IPS-18a (cell line): ENCODE measurements around the gene MAGEA12.
"Not testable (repeated sequence)": the region's sequence is repeated elsewhere in the genome, so short reads cannot be mapped to it uniquely, and the experiment has no call there.

ENCODE experiments used
- H3K27ac ChIP-seq: one replicate; pipeline ENCODE4 v1.5.1; 2013; ENCODE audit warnings: low read length
- H3K27me3 ChIP-seq: one replicate; pipeline ENCODE4 v1.6.1; 2013; ENCODE audit warnings: mild to moderate bottlenecking, low read length; ENCODE audit not compliant: control insufficient read depth, insufficient read depth
- H3K36me3 ChIP-seq: one replicate; pipeline ENCODE4 v1.6.1; 2013; ENCODE audit warnings: low read depth, low read length; ENCODE audit not compliant: control insufficient read depth
- H3K4me1 ChIP-seq: one replicate; pipeline ENCODE4 v1.6.1; 2013; ENCODE audit warnings: low read depth, low read length; ENCODE audit not compliant: control insufficient read depth
- H3K4me3 ChIP-seq: one replicate; pipeline ENCODE4 v1.5.1; 2013; ENCODE audit warnings: low read length
- H3K9ac ChIP-seq: one replicate; pipeline ENCODE4 v1.6.1; 2013; ENCODE audit warnings: mild to moderate bottlenecking, low read length, moderate library complexity
- H3K9me3 ChIP-seq: one replicate; pipeline ENCODE4 v1.6.1; 2013; ENCODE audit warnings: low read depth, low read length; ENCODE audit not compliant: control insufficient read depth

MAGEA12 gene

DNA sequence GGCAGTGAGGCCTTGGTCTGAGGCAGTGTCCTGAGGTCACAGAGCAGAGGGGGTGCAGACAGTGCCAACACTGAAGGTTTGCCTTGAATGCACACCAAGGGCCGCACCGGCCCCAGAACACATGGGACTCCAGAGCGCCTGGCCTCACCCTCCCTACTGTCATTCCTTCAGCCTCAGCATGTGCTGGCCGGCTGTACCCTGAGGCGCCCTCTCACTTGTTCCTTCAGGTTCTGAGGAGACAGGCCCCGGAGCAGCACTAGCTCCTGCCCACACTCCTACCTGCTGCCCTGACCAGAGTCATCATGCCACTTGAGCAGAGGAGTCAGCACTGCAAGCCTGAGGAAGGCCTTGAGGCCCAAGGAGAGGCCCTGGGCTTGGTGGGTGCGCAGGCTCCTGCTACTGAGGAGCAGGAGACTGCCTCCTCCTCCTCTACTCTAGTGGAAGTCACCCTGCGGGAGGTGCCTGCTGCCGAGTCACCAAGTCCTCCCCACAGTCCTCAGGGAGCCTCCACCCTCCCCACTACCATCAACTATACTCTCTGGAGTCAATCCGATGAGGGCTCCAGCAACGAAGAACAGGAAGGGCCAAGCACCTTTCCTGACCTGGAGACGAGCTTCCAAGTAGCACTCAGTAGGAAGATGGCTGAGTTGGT is 2.4 kb downstream of the MAGEA12 start:
- peaks cover 5% of the 10 kb centered on the region for H3K9me3 ChIP-seq
- no peak overlapping the region for H3K27ac ChIP-seq
- H3K36me3 ChIP-seq, result no peaks in the 10 kb centered on the region
- no peak overlapping the region for H3K9ac ChIP-seq
- H3K4me3 ChIP-seq, result no peak overlapping the region
- no peaks in the 10 kb centered on the region for H3K27me3 ChIP-seq
- H3K4me1 ChIP-seq, result no peaks in the 10 kb centered on the region

DNA sequence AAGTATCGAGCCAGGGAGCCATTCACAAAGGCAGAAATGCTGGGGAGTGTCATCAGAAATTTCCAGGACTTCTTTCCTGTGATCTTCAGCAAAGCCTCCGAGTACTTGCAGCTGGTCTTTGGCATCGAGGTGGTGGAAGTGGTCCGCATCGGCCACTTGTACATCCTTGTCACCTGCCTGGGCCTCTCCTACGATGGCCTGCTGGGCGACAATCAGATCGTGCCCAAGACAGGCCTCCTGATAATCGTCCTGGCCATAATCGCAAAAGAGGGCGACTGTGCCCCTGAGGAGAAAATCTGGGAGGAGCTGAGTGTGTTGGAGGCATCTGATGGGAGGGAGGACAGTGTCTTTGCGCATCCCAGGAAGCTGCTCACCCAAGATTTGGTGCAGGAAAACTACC is 3.0 kb downstream of the MAGEA12 start:
- not testable (repeated sequence) for H3K27me3 ChIP-seq, H3K27ac ChIP-seq, H3K9me3 ChIP-seq, H3K36me3 ChIP-seq, H3K4me3 ChIP-seq, H3K9ac ChIP-seq, H3K4me1 ChIP-seq

- no peaks in the 10 kb centered on the region for H3K4me1 ChIP-seq
- no peak overlapping the region for H3K27ac ChIP-seq
- H3K36me3 ChIP-seq, result no peaks in the 10 kb centered on the region
- no peak overlapping the region for H3K4me3 ChIP-seq
- peaks cover 5% of the 10 kb centered on the region for H3K9me3 ChIP-seq
- no peak overlapping the region for H3K9ac ChIP-seq
- no peaks in the 10 kb centered on the region for H3K27me3 ChIP-seq
Observed at GRCh38 chrX:152738560-152738959, 5.0 kb downstream of the MAGEA12 start.

GRCh38 chrX:152753686-152754650 is 20.4 kb downstream of the MAGEA12 start, which contains the start of gene MAGEA2:
Gene MAGEA2 (minus strand): TSS chrX:152753842. CDS start chrX:152751363, 2,479 bp downstream.
- H3K9me3 ChIP-seq, H3K36me3 ChIP-seq, H3K4me1 ChIP-seq, H3K27ac ChIP-seq, H3K27me3 ChIP-seq, H3K4me3 ChIP-seq, H3K9ac ChIP-seq: not testable (repeated sequence)

GRCh38 chrX:152754871-152755270 is 21.3 kb downstream of the MAGEA12 start:
- not testable (repeated sequence) for H3K4me3 ChIP-seq, H3K27me3 ChIP-seq, H3K9me3 ChIP-seq, H3K36me3 ChIP-seq, H3K4me1 ChIP-seq, H3K9ac ChIP-seq, H3K27ac ChIP-seq

DNA sequence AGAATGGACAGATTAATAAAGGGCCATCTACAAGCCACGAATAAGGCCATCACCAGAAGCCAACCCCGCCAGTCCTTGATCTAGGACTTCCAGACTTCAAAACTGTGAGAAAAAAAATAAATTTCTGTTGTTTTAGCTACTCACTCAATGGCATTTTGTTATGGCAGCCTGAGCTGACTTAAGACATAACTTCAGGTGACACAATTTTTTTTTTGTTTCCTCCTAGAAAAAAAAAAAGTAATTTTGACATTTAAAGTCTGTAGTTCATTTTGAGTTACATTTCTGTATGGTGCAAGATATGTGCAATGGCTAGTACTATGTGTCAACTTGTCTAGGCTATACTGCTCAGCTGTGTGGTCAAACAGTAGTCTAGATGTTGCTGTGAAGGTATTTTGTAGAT is 25.4 kb downstream of the MAGEA12 start, which contains the start of gene CSAG3:
CSAG3 (plus strand) TSS at position 301 of the 400 bp plus-strand sequence.
- H3K27me3 ChIP-seq, result not testable (repeated sequence)

DNA sequence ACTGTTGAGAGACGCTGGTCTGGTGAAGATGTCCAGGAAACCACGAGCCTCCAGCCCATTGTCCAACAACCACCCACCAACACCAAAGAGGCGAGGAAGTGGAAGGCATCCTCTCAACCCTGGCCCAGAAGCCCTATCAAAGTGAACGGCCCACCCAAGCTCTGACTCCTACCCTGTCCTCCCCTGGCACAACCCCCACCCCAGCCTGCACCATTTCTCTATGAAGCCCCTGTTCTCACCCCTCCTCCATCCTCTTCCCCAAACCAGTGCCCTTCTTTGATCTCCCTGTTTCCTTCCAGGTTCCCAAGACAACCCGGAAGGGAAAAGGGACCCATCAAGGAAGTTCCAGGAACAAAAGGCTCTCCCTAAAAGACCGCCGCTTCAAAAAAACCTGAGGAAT is 26.0 kb downstream of the MAGEA12 start:
- H3K36me3 ChIP-seq, H3K4me1 ChIP-seq, H3K4me3 ChIP-seq, H3K9me3 ChIP-seq, H3K9ac ChIP-seq, H3K27me3 ChIP-seq, H3K27ac ChIP-seq: not testable (repeated sequence)

More for the DNA sequence above, 25.4 kb downstream of the MAGEA12 start, which contains the start of gene CSAG3:
- not testable (repeated sequence) for H3K4me3 ChIP-seq, H3K36me3 ChIP-seq, H3K9me3 ChIP-seq, H3K9ac ChIP-seq, H3K27ac ChIP-seq, H3K4me1 ChIP-seq

- not testable (repeated sequence) for H3K9ac ChIP-seq, H3K4me3 ChIP-seq
Observed at GRCh38 chrX:152761582-152761981, 28.0 kb downstream of the MAGEA12 start.

GRCh38 chrX:152766562-152766961 is 33.0 kb downstream of the MAGEA12 start:
- H3K27ac ChIP-seq, H3K36me3 ChIP-seq, H3K4me3 ChIP-seq, H3K9me3 ChIP-seq, H3K9ac ChIP-seq, H3K4me1 ChIP-seq, H3K27me3 ChIP-seq: not testable (repeated sequence)

More at GRCh38 chrX:152761582-152761981, 28.0 kb downstream of the MAGEA12 start:
- not testable (repeated sequence) for H3K27me3 ChIP-seq, H3K9me3 ChIP-seq, H3K27ac ChIP-seq, H3K36me3 ChIP-seq, H3K4me1 ChIP-seq

- not testable (repeated sequence) for H3K36me3 ChIP-seq, H3K27me3 ChIP-seq, H3K9me3 ChIP-seq, H3K4me3 ChIP-seq, H3K4me1 ChIP-seq, H3K9ac ChIP-seq, H3K27ac ChIP-seq
Observed at GRCh38 chrX:152769549-152770289, 36.2 kb downstream of the MAGEA12 start, which contains the start of gene MAGEA6. Gene MAGEA6 (minus strand): TSS chrX:152769689. CDS start chrX:152767650, 2,039 bp downstream.

- not testable (repeated sequence) for H3K4me1 ChIP-seq, H3K27me3 ChIP-seq, H3K27ac ChIP-seq, H3K4me3 ChIP-seq, H3K36me3 ChIP-seq, H3K9ac ChIP-seq, H3K9me3 ChIP-seq
Observed at GRCh38 chrX:152787062-152787461, 53.5 kb downstream of the MAGEA12 start.
